ENCODE results near the gene NCOA1.

The NCOA1 gene

GRCh38 chr2:24739354-24740025, 248.4 kb downstream of the NCOA1 start:
- no peak for TF ChIP-seq CTCF (IDR thresholded peaks at IDR 0.05; ENCODE audit: borderline replicate concordance, control extremely low read depth, extremely low read depth, insufficient read depth, missing control alignments)
- in situ Hi-C loops (cut with MboI; ENCODE audit: low sequenced_read_pairs, unreplicated experiment): no loop called here
- DNase-seq (ENCODE audit: low spot score): no peak

DNA sequence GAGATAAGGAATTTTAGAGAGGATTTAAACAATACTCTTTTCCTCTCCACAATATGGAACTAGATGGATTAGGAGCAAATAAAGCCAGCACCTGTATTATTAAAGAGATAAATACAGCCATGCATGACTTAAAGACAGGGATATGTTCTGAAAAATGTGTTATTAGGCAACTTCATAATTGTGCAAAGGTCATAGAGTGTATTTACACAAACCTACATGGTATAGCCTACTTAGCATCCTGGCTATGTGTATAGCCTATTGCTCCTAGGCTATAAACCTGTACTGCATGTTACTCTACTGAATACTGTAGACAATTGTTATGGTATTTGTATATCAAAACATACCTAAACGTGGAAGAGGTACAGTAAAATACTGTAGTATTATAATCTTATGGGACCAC, 249.1 kb downstream of the NCOA1 start:
- in situ Hi-C loops (cut with MboI; ENCODE audit: low sequenced_read_pairs, unreplicated experiment): no loop called here
- DNase-seq (ENCODE audit: low spot score): no peak

GRCh38 chr2:24742730-24743129, 251.7 kb downstream of the NCOA1 start:
- DNase-seq (ENCODE audit: low spot score): no peak
- no peak for TF ChIP-seq CTCF (IDR thresholded peaks at IDR 0.05; ENCODE audit: borderline replicate concordance, control extremely low read depth, extremely low read depth, insufficient read depth, missing control alignments)
- in situ Hi-C loops (cut with MboI; ENCODE audit: low sequenced_read_pairs, unreplicated experiment): no loop called here

More for the DNA sequence above, 249.1 kb downstream of the NCOA1 start:
- TF ChIP-seq CTCF (IDR thresholded peaks at IDR 0.05; ENCODE audit: borderline replicate concordance, control extremely low read depth, extremely low read depth, insufficient read depth, missing control alignments): no peak

GRCh38 chr2:24743924-24744323, 252.9 kb downstream of the NCOA1 start:
- DNase-seq (ENCODE audit: low spot score): no peak
- in situ Hi-C loops (cut with MboI; ENCODE audit: low sequenced_read_pairs, unreplicated experiment): no loop called here
- no peak for TF ChIP-seq CTCF (IDR thresholded peaks at IDR 0.05; ENCODE audit: borderline replicate concordance, control extremely low read depth, extremely low read depth, insufficient read depth, missing control alignments)

- in situ Hi-C loops (cut with MboI; ENCODE audit: low sequenced_read_pairs, unreplicated experiment): no loop called here
Observed at GRCh38 chr2:24744356-24744755, 253.3 kb downstream of the NCOA1 start.

GRCh38 chr2:24745825-24746224, 254.8 kb downstream of the NCOA1 start:
- no peak for TF ChIP-seq CTCF (IDR thresholded peaks at IDR 0.05; ENCODE audit: borderline replicate concordance, control extremely low read depth, extremely low read depth, insufficient read depth, missing control alignments)
- no peak for DNase-seq (ENCODE audit: low spot score)
- in situ Hi-C loops (cut with MboI; ENCODE audit: low sequenced_read_pairs, unreplicated experiment): no loop called here

More at GRCh38 chr2:24744356-24744755, 253.3 kb downstream of the NCOA1 start:
- DNase-seq (ENCODE audit: low spot score): no peak
- no peak for TF ChIP-seq CTCF (IDR thresholded peaks at IDR 0.05; ENCODE audit: borderline replicate concordance, control extremely low read depth, extremely low read depth, insufficient read depth, missing control alignments)

All from GM13976 (cell line).